H1 (cell line): ENCODE data around the gene BTBD9. TPM values are rescaled to one million over a fixed set of nuclear protein-coding genes. Genes with fewer than 3 reads are reported as not detected.

Source experiments
- CTCF ChIA-PET: fragments of 300-600 bp; sonication (Branson Sonifier 250); formaldehyde crosslinking; loops from one replicate; lab custom pipeline; 2021; ENCODE audit not compliant: partially characterized antibody; lab: Charles Lee
- POLR2A ChIA-PET: fragments of 300-600 bp; sonication (Branson Sonifier 250); formaldehyde crosslinking; loops from one replicate; lab custom pipeline; 2021; ENCODE audit warnings: inconsistent platforms; ENCODE audit not compliant: partially characterized antibody; lab: Charles Lee
- DNase-seq, 2 experiments: peaks; one replicate each; pipeline versions ENCODE4 v3.0.0 to v3.0.0-alpha.2; 2010 to 2022; ENCODE audit warnings: low spot score in 2 of 2, low read depth in 1 of 2, mixed read lengths in 1 of 2
- FAIRE-seq: peaks from 2 replicates; lab custom pipeline; 2011; peaks lifted over from hg19 to GRCh38; lab: Jason Lieb, UNC
- H2AFZ ChIP-seq: 2 replicates; pipeline ENCODE4 v1.8.1; 2012; ENCODE audit warnings: low read length, inconsistent platforms
- H2AK5ac ChIP-seq: 2 replicates; pipeline ENCODE4 v1.6.1; 2013; ENCODE audit warnings: low read depth, low read length
- H2BK120ac ChIP-seq: replicated peaks from 2 replicates; pipeline ENCODE3; 2013; ENCODE audit warnings: low read depth, low read length, inconsistent platforms
- H2BK12ac ChIP-seq: 2 replicates; pipeline ENCODE4 v1.6.1; 2013; ENCODE audit warnings: low read depth, low read length
- H2BK15ac ChIP-seq: 2 replicates; pipeline ENCODE4 v1.6.1; 2013; ENCODE audit warnings: low read length
- H2BK20ac ChIP-seq: 2 replicates; pipeline ENCODE4 v1.6.1; 2013; ENCODE audit warnings: low read length
- H2BK5ac ChIP-seq: 2 replicates; pipeline ENCODE4 v1.6.1; 2013; ENCODE audit warnings: low read depth, low read length
- H3K14ac ChIP-seq: 2 replicates; pipeline ENCODE4 v1.6.1; 2013; ENCODE audit warnings: inconsistent platforms; ENCODE audit not compliant: insufficient read length
- H3K18ac ChIP-seq: 2 replicates; pipeline ENCODE4 v1.6.1; 2013; ENCODE audit warnings: low read length; ENCODE audit errors: extremely low read depth
- H3K23ac ChIP-seq: 2 replicates; pipeline ENCODE4 v1.6.1; 2013; ENCODE audit warnings: inconsistent platforms; ENCODE audit not compliant: insufficient read length
- H3K23me2 ChIP-seq: 2 replicates; pipeline ENCODE4 v1.6.1; 2013; ENCODE audit warnings: low read depth, low read length
- H3K27ac ChIP-seq: 2 replicates; pipeline ENCODE4 v1.6.1; 2011; ENCODE audit warnings: low read depth, low read length, inconsistent platforms
- H3K27me3 ChIP-seq, 4 experiments: replicated peaks in 1 of 4; 1 replicate in 1 of 4; 2 replicates in 3 of 4; pipeline versions ENCODE4 v1.6.1 to v1.8.1; 2011 to 2013; ENCODE audit warnings: low read length in 3 of 4, mild to moderate bottlenecking in 3 of 4, inconsistent platforms in 2 of 4, mixed read lengths in 2 of 4, moderate library complexity in 1 of 4; ENCODE audit not compliant: control insufficient read depth in 3 of 4, insufficient read depth in 3 of 4; ENCODE audit errors: extremely low read depth in 1 of 4
- H3K36me3 ChIP-seq, 4 experiments: 2 replicates each; pipeline versions ENCODE4 v1.6.1 to v1.8.1; 2011 to 2013; ENCODE audit warnings: mild to moderate bottlenecking in 4 of 4, low read length in 3 of 4, moderate library complexity in 2 of 4, control low read depth in 1 of 4, inconsistent platforms in 1 of 4; ENCODE audit not compliant: insufficient read depth in 4 of 4, control insufficient read depth in 2 of 4
- H3K4ac ChIP-seq: replicated peaks from 2 replicates; pipeline ENCODE3; 2013; ENCODE audit warnings: low read length, low read depth, mixed read lengths, inconsistent platforms; ENCODE audit not compliant: insufficient read length
- H3K4me1 ChIP-seq, 4 experiments: replicated peaks in 1 of 4; 1 replicate in 1 of 4; 2 replicates in 3 of 4; pipeline versions ENCODE4 v1.6.1 to v1.8.1; 2011 to 2013; ENCODE audit warnings: low read length in 3 of 4, inconsistent platforms in 2 of 4, mixed read lengths in 1 of 4; ENCODE audit not compliant: insufficient read depth in 4 of 4, control insufficient read depth in 3 of 4
- H3K4me2 ChIP-seq, 2 experiments: 2 replicates each; pipeline versions ENCODE4 v1.6.1 to v1.8.1; 2011 to 2013; ENCODE audit warnings: low read depth in 2 of 2, low read length in 2 of 2, control low read depth in 1 of 2, inconsistent platforms in 1 of 2, mild to moderate bottlenecking in 1 of 2; ENCODE audit not compliant: insufficient read depth in 1 of 2
- H3K4me3 ChIP-seq, 4 experiments: fragments of 200-600, 300-600 bp in 1 of 4; sonication (generic), shearing (Covaris generic), sonication (Bioruptor Twin) in 1 of 4; 2 replicates each; pipeline versions ENCODE4 v1.5.1 to v1.8.1; 2011 to 2016; ENCODE audit warnings: low read length in 4 of 4, low read depth in 3 of 4, control low read depth in 2 of 4, inconsistent platforms in 2 of 4, mild to moderate bottlenecking in 2 of 4, mixed read lengths in 1 of 4, moderate library complexity in 1 of 4; ENCODE audit not compliant: insufficient read depth in 2 of 4; ENCODE audit errors: extremely low read depth in 1 of 4
- H3K56ac ChIP-seq: replicated peaks from 2 replicates; pipeline ENCODE3; 2013; ENCODE audit warnings: low read depth, mild to moderate bottlenecking, mixed read lengths, low read length, inconsistent platforms; ENCODE audit not compliant: insufficient read length
- H3K79me1 ChIP-seq: 2 replicates; pipeline ENCODE4 v1.6.1; 2013; ENCODE audit warnings: low read depth, low read length, control low read depth
- H3K79me2 ChIP-seq, 2 experiments: 2 replicates each; pipeline versions ENCODE4 v1.6.1 to v1.8.1; 2012 to 2013; ENCODE audit warnings: low read length in 2 of 2, mild to moderate bottlenecking in 2 of 2, inconsistent platforms in 1 of 2; ENCODE audit not compliant: insufficient read depth in 2 of 2, control insufficient read depth in 1 of 2
- H3K9ac ChIP-seq, 4 experiments: replicated peaks in 1 of 4; 1 replicate in 1 of 4; 2 replicates in 3 of 4; pipeline versions ENCODE4 v1.6.1 to v1.8.1; 2011 to 2013; ENCODE audit warnings: low read depth in 3 of 4, low read length in 3 of 4, control low read depth in 2 of 4, mild to moderate bottlenecking in 2 of 4, moderate library complexity in 2 of 4, inconsistent platforms in 1 of 4; ENCODE audit errors: extremely low read depth in 1 of 4
- H3K9me3 ChIP-seq, 2 experiments: 2 replicates each; pipeline versions ENCODE4 v1.6.1 to v1.8.1; 2012 to 2013; ENCODE audit warnings: mild to moderate bottlenecking in 2 of 2, moderate library complexity in 2 of 2, control low read depth in 1 of 2, inconsistent platforms in 1 of 2, low read depth in 1 of 2, low read length in 1 of 2, mixed read lengths in 1 of 2; ENCODE audit not compliant: insufficient read depth in 2 of 2
- H4K20me1 ChIP-seq, 2 experiments: replicated peaks in 1 of 2; 2 replicates each; pipeline versions ENCODE3 to v1.8.1; 2011 to 2013; ENCODE audit warnings: inconsistent platforms in 2 of 2, low read length in 2 of 2, mild to moderate bottlenecking in 1 of 2; ENCODE audit not compliant: insufficient read depth in 2 of 2, control insufficient read depth in 1 of 2
- H4K5ac ChIP-seq: 2 replicates; pipeline ENCODE4 v1.6.1; 2013; ENCODE audit warnings: low read length, low read depth, mixed read lengths, inconsistent platforms; ENCODE audit not compliant: insufficient read length
- H4K8ac ChIP-seq: 2 replicates; pipeline ENCODE4 v1.8.0; 2013; ENCODE audit warnings: mild to moderate bottlenecking, moderate library complexity, low read length, inconsistent platforms; ENCODE audit not compliant: insufficient read depth; ENCODE audit errors: extremely low read depth
- H4K91ac ChIP-seq: replicated peaks from 2 replicates; pipeline ENCODE3; 2013; ENCODE audit warnings: low read length, mixed read lengths, inconsistent platforms; ENCODE audit not compliant: insufficient read length
- BACH1 ChIP-seq: IDR thresholded peaks from 2 replicates; pipeline ENCODE4 v1.6.1; 2012; ENCODE audit warnings: low read length, improper control_type of control experiment
- EGR1 ChIP-seq: IDR thresholded peaks from 2 replicates; pipeline ENCODE4 v1.6.1; 2011; ENCODE audit warnings: low read depth, low read length, borderline replicate concordance
- EZH2 ChIP-seq: fragments of 200-600 bp; sonication (generic); IDR thresholded peaks from 2 replicates; pipeline ENCODE4 v1.7.1; 2012; ENCODE audit warnings: low read depth, mild to moderate bottlenecking, moderate library complexity, low read length, inconsistent platforms; ENCODE audit not compliant: severe bottlenecking
- SIX5 ChIP-seq: IDR thresholded peaks from 2 replicates; pipeline ENCODE4 v1.6.1; 2011; ENCODE audit warnings: mild to moderate bottlenecking, low read depth, low read length
- SP1 ChIP-seq: IDR thresholded peaks from 2 replicates; pipeline ENCODE4 v1.6.1; 2011; ENCODE audit warnings: low read depth, low read length
- WGBS, 2 experiments: shearing (Covaris generic) in 1 of 2; methylation state at CpG; one replicate each; pipeline versions ENCODE4 v1.1.6 to v1.1.7; 2013 to 2015; ENCODE audit warnings: low lambda C conversion rate in 2 of 2, mixed read lengths in 2 of 2, inconsistent platforms in 1 of 2, low coverage in 1 of 2, missing lambda C conversion rate in 1 of 2; ENCODE audit not compliant: insufficient replicate concordance in 2 of 2, insufficient coverage in 1 of 2, insufficient read length in 1 of 2; ENCODE audit errors: extremely low coverage in 1 of 2, missing lambda C conversion rate in 1 of 2; 5-methylcytosine and 5-hydroxymethylcytosine counted together
- polyA plus RNA-seq, 7 experiments: library from polyadenylated mRNA; depleted of rRNA in 3 of 7; stranded (reverse) in 5 of 7; unstranded in 2 of 7; fragments of >200 nt in 5 of 7; fragments of 200-250 nt in 2 of 7; gene quantifications; 1 replicate in 5 of 7; 2 replicates in 1 of 7; 4 replicates in 1 of 7; pipeline versions ENCODE4 v1.2.1 to v1.2.3, GENCODE V29; 2011 to 2013; ENCODE audit warnings: missing spikeins in 2 of 7, mixed read lengths in 2 of 7
- total RNA-seq: library from RNA; stranded (reverse); fragmentation: NEBNext Ultra II Directional; extraction: Animal tissue kit (Norgen Biotek cat#: 25700); gene quantifications from 2 replicates; pipeline ENCODE4 v1.2.1, GENCODE V29; 2021

The BTBD9 gene
- total and polyA plus RNA-seq, 2 of the 8 experiments (the other 6 are each of a cell fraction or from before 2014, with no cell fraction given) = 0.92 to 4.1 TPM

GRCh38 chr6:38183856-38184584 is 455.7 kb downstream of the BTBD9 start:
- H3K4ac ChIP-seq = no peak overlapping the region

More at GRCh38 chr6:38183856-38184584, 455.7 kb downstream of the BTBD9 start:
- H2BK15ac ChIP-seq = no peak overlapping the region
- no peak overlapping the region for H3K23ac ChIP-seq
- H3K79me2 ChIP-seq = no peaks in the 10 kb centered on the region
- POLR2A ChIA-PET = no interaction called here
- no peak overlapping the region for H4K91ac ChIP-seq
- H3K4me3 ChIP-seq = no peak overlapping the region
- H2AK5ac ChIP-seq = no peak overlapping the region
- no peaks in the 10 kb centered on the region for H3K36me3 ChIP-seq
- H2BK20ac ChIP-seq = no peak overlapping the region
- no peak for FAIRE-seq
- H3K27me3 ChIP-seq = no peaks in the 10 kb centered on the region
- no peaks in the 10 kb centered on the region for H3K23me2 ChIP-seq
- no peak overlapping the region for H2BK5ac ChIP-seq
- WGBS, 2 experiments = 90% methylated on average over 13 of the region's 13 CpGs; no CpG with 5 or more reads in 1 of the 2 experiments
- no peak overlapping the region for H3K18ac ChIP-seq
- no peak overlapping the region for H3K56ac ChIP-seq
- H2BK120ac ChIP-seq = no peak overlapping the region
- DNase-seq = no peak
- H2AFZ ChIP-seq = no peak overlapping the region
- H4K20me1 ChIP-seq = no peaks in the 10 kb centered on the region
- no peak overlapping the region for H2BK12ac ChIP-seq
- peaks cover 1 to 10% (median 3%) of the 10 kb centered on the region in 4 experiments; a peak in 4 of 7 replicates for H3K4me1 ChIP-seq
- H3K9ac ChIP-seq = no peak overlapping the region
- no peaks in the 10 kb centered on the region for H3K79me1 ChIP-seq
- H3K27ac ChIP-seq = no peak overlapping the region
- no peak overlapping the region for H3K4me2 ChIP-seq
- no peaks in the 10 kb centered on the region for H3K9me3 ChIP-seq
- no peak overlapping the region for H3K14ac ChIP-seq
- no peak for TF ChIP-seq BACH1
- TF ChIP-seq SIX5 = no peak
- no peak for TF ChIP-seq SP1
- no peak for TF ChIP-seq EZH2
- TF ChIP-seq EGR1 = no peak
- TF ChIP-seq, all 59 proteins: peak for 0
- H4K8ac ChIP-seq = no peak overlapping the region
- CTCF ChIA-PET = interaction anchor here (0.6 to 1.3 kb wide), 2 partner anchors 15 to 335 kb away, joined by 3 read pairs; no protein-coding TSS in a partner anchor
- no peak overlapping the region for H4K5ac ChIP-seq
